HL-60 (cell line): ENCODE results near the gene CNTNAP2.

Experiments used
- GABPA ChIP-seq: IDR thresholded peaks from 2 replicates; pipeline ENCODE4 v1.6.1; 2012; ENCODE audit warnings: low read depth
- POLR2AphosphoS5 ChIP-seq: IDR thresholded peaks from 2 replicates; pipeline ENCODE4 v1.6.1; 2012; ENCODE audit warnings: low read depth
- SPI1 ChIP-seq: IDR thresholded peaks from 2 replicates; pipeline ENCODE4 v1.6.1; 2012; ENCODE audit warnings: low read depth, mild to moderate bottlenecking, borderline replicate concordance
- TF ChIP-seq, protein P1 (sequence below): IDR thresholded peaks from one replicate; pipeline ENCODE4 v1.5.1; 2011; ENCODE audit warnings: low read length, control low read depth, inconsistent platforms; ENCODE audit not compliant: insufficient read depth
- TF ChIP-seq, protein P2 (sequence below): IDR thresholded peaks from 2 replicates; pipeline ENCODE4 v1.6.1; 2012; ENCODE audit warnings: low read depth; ENCODE audit not compliant: insufficient replicate concordance

DNA sequence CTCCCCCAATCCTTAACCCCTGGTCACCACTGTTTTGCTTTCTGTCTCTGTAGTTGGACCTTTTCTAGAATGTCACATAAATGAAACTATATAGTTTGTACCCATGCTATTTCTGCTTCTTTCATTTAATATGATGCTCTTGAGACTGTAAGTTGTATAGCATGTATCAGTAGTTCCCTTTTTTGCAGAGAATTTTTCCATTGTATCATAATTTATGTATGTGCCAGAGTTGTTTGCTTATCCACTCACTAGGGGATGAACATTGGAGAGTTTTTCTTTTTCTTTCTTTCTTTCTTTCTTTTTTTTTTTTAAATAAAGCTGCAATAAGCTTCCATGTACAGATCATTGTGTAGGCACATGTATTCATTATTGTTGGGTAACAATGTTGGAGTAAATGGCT is 544.8 kb downstream of the CNTNAP2 start:
- TF ChIP-seq, protein P1, sequence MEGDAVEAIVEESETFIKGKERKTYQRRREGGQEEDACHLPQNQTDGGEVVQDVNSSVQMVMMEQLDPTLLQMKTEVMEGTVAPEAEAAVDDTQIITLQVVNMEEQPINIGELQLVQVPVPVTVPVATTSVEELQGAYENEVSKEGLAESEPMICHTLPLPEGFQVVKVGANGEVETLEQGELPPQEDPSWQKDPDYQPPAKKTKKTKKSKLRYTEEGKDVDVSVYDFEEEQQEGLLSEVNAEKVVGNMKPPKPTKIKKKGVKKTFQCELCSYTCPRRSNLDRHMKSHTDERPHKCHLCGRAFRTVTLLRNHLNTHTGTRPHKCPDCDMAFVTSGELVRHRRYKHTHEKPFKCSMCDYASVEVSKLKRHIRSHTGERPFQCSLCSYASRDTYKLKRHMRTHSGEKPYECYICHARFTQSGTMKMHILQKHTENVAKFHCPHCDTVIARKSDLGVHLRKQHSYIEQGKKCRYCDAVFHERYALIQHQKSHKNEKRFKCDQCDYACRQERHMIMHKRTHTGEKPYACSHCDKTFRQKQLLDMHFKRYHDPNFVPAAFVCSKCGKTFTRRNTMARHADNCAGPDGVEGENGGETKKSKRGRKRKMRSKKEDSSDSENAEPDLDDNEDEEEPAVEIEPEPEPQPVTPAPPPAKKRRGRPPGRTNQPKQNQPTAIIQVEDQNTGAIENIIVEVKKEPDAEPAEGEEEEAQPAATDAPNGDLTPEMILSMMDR = no peak
- TF ChIP-seq, protein P2, sequence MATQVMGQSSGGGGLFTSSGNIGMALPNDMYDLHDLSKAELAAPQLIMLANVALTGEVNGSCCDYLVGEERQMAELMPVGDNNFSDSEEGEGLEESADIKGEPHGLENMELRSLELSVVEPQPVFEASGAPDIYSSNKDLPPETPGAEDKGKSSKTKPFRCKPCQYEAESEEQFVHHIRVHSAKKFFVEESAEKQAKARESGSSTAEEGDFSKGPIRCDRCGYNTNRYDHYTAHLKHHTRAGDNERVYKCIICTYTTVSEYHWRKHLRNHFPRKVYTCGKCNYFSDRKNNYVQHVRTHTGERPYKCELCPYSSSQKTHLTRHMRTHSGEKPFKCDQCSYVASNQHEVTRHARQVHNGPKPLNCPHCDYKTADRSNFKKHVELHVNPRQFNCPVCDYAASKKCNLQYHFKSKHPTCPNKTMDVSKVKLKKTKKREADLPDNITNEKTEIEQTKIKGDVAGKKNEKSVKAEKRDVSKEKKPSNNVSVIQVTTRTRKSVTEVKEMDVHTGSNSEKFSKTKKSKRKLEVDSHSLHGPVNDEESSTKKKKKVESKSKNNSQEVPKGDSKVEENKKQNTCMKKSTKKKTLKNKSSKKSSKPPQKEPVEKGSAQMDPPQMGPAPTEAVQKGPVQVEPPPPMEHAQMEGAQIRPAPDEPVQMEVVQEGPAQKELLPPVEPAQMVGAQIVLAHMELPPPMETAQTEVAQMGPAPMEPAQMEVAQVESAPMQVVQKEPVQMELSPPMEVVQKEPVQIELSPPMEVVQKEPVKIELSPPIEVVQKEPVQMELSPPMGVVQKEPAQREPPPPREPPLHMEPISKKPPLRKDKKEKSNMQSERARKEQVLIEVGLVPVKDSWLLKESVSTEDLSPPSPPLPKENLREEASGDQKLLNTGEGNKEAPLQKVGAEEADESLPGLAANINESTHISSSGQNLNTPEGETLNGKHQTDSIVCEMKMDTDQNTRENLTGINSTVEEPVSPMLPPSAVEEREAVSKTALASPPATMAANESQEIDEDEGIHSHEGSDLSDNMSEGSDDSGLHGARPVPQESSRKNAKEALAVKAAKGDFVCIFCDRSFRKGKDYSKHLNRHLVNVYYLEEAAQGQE = no peak
- no peak for TF ChIP-seq POLR2AphosphoS5
- TF ChIP-seq SPI1 = no peak
- TF ChIP-seq GABPA = no peak
